ENCODE data around the gene EARS2.

DNA sequence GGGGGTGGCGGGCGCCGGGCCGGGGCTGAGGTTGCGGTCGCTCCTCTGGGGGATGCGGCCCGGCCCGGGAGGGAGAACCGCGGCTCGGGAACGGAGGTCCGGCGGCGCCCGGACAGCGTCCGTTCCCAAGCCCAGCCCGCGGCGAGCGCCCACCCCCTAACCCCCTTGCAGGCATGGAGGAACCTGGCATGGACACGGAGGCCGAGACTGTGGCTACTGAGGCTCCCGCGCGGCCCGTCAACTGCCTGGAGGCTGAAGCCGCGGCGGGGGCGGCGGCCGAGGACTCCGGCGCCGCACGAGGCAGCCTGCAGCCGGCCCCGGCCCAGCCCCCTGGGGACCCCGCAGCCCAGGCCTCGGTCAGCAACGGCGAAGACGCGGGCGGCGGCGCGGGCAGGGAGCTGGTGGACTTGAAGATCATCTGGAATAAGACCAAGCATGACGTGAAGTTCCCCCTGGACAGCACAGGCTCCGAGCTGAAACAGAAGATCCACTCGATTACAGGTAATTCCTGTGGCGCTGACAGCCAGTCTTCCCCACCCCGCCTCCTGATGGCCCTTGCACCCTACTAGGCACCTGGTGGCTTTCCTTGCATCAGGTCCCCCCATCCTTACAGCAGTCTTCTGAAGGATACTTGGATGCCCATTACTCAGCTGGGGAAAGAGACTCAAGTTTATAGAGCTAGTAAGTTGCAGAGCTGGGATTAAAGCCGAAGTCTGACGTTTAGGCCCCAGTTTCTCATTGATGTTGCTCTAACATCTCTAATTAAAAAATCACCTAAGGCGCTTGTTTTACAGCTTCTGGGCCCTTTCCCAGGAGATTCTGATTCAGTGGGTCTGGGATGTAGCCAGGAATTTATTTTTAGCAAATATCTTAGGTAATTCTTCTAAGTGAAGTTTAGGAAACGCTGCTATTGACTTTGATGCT is 891 bp upstream of the EARS2 start:
- no peak for TF ChIP-seq EZH2 (IDR thresholded peaks at IDR 0.05; ENCODE audit: borderline replicate concordance, low read length)
- TF ChIP-seq, protein P1, sequence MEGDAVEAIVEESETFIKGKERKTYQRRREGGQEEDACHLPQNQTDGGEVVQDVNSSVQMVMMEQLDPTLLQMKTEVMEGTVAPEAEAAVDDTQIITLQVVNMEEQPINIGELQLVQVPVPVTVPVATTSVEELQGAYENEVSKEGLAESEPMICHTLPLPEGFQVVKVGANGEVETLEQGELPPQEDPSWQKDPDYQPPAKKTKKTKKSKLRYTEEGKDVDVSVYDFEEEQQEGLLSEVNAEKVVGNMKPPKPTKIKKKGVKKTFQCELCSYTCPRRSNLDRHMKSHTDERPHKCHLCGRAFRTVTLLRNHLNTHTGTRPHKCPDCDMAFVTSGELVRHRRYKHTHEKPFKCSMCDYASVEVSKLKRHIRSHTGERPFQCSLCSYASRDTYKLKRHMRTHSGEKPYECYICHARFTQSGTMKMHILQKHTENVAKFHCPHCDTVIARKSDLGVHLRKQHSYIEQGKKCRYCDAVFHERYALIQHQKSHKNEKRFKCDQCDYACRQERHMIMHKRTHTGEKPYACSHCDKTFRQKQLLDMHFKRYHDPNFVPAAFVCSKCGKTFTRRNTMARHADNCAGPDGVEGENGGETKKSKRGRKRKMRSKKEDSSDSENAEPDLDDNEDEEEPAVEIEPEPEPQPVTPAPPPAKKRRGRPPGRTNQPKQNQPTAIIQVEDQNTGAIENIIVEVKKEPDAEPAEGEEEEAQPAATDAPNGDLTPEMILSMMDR (IDR thresholded peaks at IDR 0.05; ENCODE audit: low read length) = no peak

All from OCI-LY1 (cell line).